ENCODE results near the gene PSAT1. TPM values are rescaled to one million over a fixed set of nuclear protein-coding genes. Genes with fewer than 3 reads are reported as not detected.

Gene PSAT1
- total RNA-seq, 2 experiments from 2014 or later: 174 to 182 TPM

GRCh38 chr9:78370991-78371390 is 74.1 kb downstream of the PSAT1 start:
- ChIA-PET POLR2A (interaction anchor here (1.2 to 1.4 kb wide), 2 partner anchors 10 to 74 kb away, joined by 3 to 4 read pairs; partner anchors contain the start of gene PSAT1), CTCF (interaction anchor here (0.9 to 3.3 kb wide), 4 partner anchors 8 to 123 kb away, joined by 3 to 16 read pairs (median 4); no protein-coding TSS in a partner anchor)
- Mint-ChIP-seq H3K27me3 (no peaks in the 10 kb centered on the region), H3K9me3 (no peaks in the 10 kb centered on the region), H3K36me3 (ENCODE audit: low read depth) (no peaks in the 10 kb centered on the region), H3K27ac (no peak overlapping the region), H3K4me1 (ENCODE audit: low read depth) (no peaks in the 10 kb centered on the region), H3K4me3 (no peak overlapping the region)
- ATAC-seq (no peak), DNase-seq (no peak)
- no peak for TF ChIP-seq CTCF (IDR thresholded peaks at IDR 0.05)
- intact Hi-C loops (cut with micrococcal nuclease): no loop called here

GRCh38 chr9:78371981-78372380 is 75.1 kb downstream of the PSAT1 start:
- Mint-ChIP-seq H3K4me3 (no peak overlapping the region), H3K4me1 (ENCODE audit: low read depth) (no peaks in the 10 kb centered on the region), H3K27me3 (no peaks in the 10 kb centered on the region), H3K36me3 (ENCODE audit: low read depth) (no peaks in the 10 kb centered on the region), H3K27ac (no peak overlapping the region), H3K9me3 (no peaks in the 10 kb centered on the region)
- DNase-seq: no peak
- POLR2A ChIA-PET: interaction anchor here (0.6 kb wide), 1 partner anchor 27 kb away, joined by 3 read pairs; no protein-coding TSS in a partner anchor
- intact Hi-C loops (cut with micrococcal nuclease): no loop called here
- CTCF ChIA-PET: interaction anchor here (1.0 to 1.1 kb wide), 2 partner anchors 9 to 15 kb away, joined by 3 to 5 read pairs; no protein-coding TSS in a partner anchor
- ATAC-seq: no peak
- no peak for TF ChIP-seq CTCF (IDR thresholded peaks at IDR 0.05)

Other genes starting within 250 kb of the PSAT1 start
- 10 to 100 TPM; 37.7 to 40.8 TPM for gene CEP78, start 61.0 kb upstream of the PSAT1 start, total RNA-seq

All from activated CD8-positive, alpha-beta T cell treated with anti-CD3 and anti-CD28 coated beads for 36 hours (primary cell).